ENCODE measurements around the gene CDH2. TPM values are rescaled to one million over a fixed set of nuclear protein-coding genes. Genes with fewer than 3 reads are reported as not detected.

Gene CDH2
- total RNA-seq, 1 experiment from 2014 or later: 36.2 TPM

DNA sequence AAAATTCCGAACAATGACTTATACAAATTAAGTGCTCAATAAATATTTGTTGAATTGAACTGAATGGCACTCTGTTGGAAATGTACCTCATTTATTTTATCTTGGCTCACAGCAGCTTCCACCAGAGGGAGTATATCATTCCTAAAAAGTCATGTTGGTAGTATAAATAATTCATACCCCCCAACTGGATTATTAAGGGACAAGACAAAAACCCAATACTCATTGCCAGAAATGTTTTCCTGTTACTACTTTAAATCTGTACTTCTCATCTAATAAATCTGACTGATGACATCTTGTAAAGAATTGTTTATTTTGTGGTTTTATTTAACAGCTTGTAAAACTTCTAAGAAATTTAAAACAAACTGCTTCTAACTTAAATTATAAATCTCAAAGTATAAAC lies 163.9 kb downstream of the CDH2 start:
- no peak overlapping the region for H2AK5ac ChIP-seq (ENCODE audit: insufficient read length, low read length)
- H3K23ac ChIP-seq (ENCODE audit: insufficient read length, low read depth, low read length): no peak overlapping the region
- H3K4me2 ChIP-seq (ENCODE audit: insufficient read depth, insufficient read length, low read length): no peak overlapping the region
- H4K8ac ChIP-seq (replicated peaks; ENCODE audit: insufficient read length, low read depth, low read length): no peak overlapping the region
- Mint-ChIP-seq H3K4me1 (peaks cover 10% of the 10 kb centered on the region in 2 experiments), H3K36me3 (ENCODE audit: insufficient read depth in 1 of 3, low read depth in 3 of 3) (no peaks in the 10 kb centered on the region; a peak in 1 of 7 replicates), H3K4me3 (no peak overlapping the region), H3K27me3 (ENCODE audit: low read depth) (no peaks in the 10 kb centered on the region), H3K9me3 (no peaks in the 10 kb centered on the region), H3K27ac (no peak overlapping the region)
- no peak overlapping the region for H2BK5ac ChIP-seq (ENCODE audit: insufficient read length, low read length)
- no peak overlapping the region for H2BK12ac ChIP-seq (ENCODE audit: insufficient read length, low read depth, low read length)
- no peak overlapping the region for H4K5ac ChIP-seq (ENCODE audit: insufficient read length, low read depth, low read length)
- TF ChIP-seq, protein P1, sequence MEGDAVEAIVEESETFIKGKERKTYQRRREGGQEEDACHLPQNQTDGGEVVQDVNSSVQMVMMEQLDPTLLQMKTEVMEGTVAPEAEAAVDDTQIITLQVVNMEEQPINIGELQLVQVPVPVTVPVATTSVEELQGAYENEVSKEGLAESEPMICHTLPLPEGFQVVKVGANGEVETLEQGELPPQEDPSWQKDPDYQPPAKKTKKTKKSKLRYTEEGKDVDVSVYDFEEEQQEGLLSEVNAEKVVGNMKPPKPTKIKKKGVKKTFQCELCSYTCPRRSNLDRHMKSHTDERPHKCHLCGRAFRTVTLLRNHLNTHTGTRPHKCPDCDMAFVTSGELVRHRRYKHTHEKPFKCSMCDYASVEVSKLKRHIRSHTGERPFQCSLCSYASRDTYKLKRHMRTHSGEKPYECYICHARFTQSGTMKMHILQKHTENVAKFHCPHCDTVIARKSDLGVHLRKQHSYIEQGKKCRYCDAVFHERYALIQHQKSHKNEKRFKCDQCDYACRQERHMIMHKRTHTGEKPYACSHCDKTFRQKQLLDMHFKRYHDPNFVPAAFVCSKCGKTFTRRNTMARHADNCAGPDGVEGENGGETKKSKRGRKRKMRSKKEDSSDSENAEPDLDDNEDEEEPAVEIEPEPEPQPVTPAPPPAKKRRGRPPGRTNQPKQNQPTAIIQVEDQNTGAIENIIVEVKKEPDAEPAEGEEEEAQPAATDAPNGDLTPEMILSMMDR (conservative IDR thresholded peaks at IDR 0.05): peak; percentile 58
- no peak overlapping the region for H3K4ac ChIP-seq (ENCODE audit: low read depth, low read length)
- no peaks in the 10 kb centered on the region for H3K79me1 ChIP-seq (ENCODE audit: insufficient read depth, low read depth, low read length, poor library complexity, severe bottlenecking)
- no peaks in the 10 kb centered on the region for H3K4me1 ChIP-seq (ENCODE audit: insufficient read depth, low read length)
- H3K18ac ChIP-seq (ENCODE audit: insufficient read length, low read depth, low read length): no peak overlapping the region
- H3K27ac ChIP-seq (ENCODE audit: insufficient read length, low read depth, low read length): no peak overlapping the region
- no peaks in the 10 kb centered on the region for H3K9me3 ChIP-seq (ENCODE audit: control insufficient read depth, low read depth, low read length)
- H2BK15ac ChIP-seq (ENCODE audit: low read depth, low read length): no peak overlapping the region
- H2BK120ac ChIP-seq (ENCODE audit: low read depth, low read length, poor library complexity, severe bottlenecking): no peak overlapping the region
- no peak overlapping the region for H4K91ac ChIP-seq (ENCODE audit: insufficient read length, low read depth, low read length)
- H3K23me2 ChIP-seq (ENCODE audit: insufficient read length, low read depth, low read length, poor library complexity, severe bottlenecking): no peaks in the 10 kb centered on the region
- H3T11ph ChIP-seq (ENCODE audit: low read length): no peak overlapping the region
- H3K9ac ChIP-seq (ENCODE audit: extremely low read depth, insufficient read length, low read length): no peak overlapping the region
- no peaks in the 10 kb centered on the region for H3K79me2 ChIP-seq (ENCODE audit: insufficient read depth, low read length)
- no peak overlapping the region for H3K14ac ChIP-seq (ENCODE audit: insufficient read depth, low read length)
- DNase-seq: no peak
- H2AFZ ChIP-seq (ENCODE audit: low read length): no peak overlapping the region
- H3K27me3 ChIP-seq (ENCODE audit: insufficient read depth, low read length): no peaks in the 10 kb centered on the region
- no peak overlapping the region for H3K56ac ChIP-seq (ENCODE audit: insufficient read length, low read depth, low read length)
- WGBS (ENCODE audit: extremely low coverage, insufficient read length, low lambda C conversion rate): no CpG with 5 or more reads among the region's 1 CpG
- H4K20me1 ChIP-seq (ENCODE audit: control insufficient read depth, insufficient read depth, insufficient read length): no peaks in the 10 kb centered on the region
- no peak overlapping the region for H2BK20ac ChIP-seq (ENCODE audit: low read depth, low read length, poor library complexity, severe bottlenecking)
